GM23338 (cell line): ENCODE measurements around the gene LRCH4. TPM values are rescaled to one million over a fixed set of nuclear protein-coding genes. Genes with fewer than 3 reads are reported as not detected.

Source experiments
- ATAC-seq: fragments of 200-7000 bp; cut with Tn5 transposase; 3 replicates; pipeline ENCODE4 v1.9.1; 2020
- DNase-seq: peaks from one replicate; pipeline ENCODE4 v3.0.0-alpha.2; 2015; ENCODE audit warnings: low spot score
- H2AFZ ChIP-seq: fragments of 200-600 bp; sonication (generic); 2 replicates; pipeline ENCODE4 v1.8.0; 2016; ENCODE audit warnings: antibody characterized with exemption, mild to moderate bottlenecking, moderate library complexity
- H3F3A ChIP-seq: fragments of 200-600 bp; sonication (generic); replicated peaks from 2 replicates; pipeline ENCODE4 v1.8.0; 2017; ENCODE audit warnings: antibody characterized with exemption, mixed run types, low read depth
- H3K27ac ChIP-seq: fragments of 200-600 bp; sonication (generic); 2 replicates; pipeline ENCODE4 v1.6.1; 2016; ENCODE audit warnings: low read depth
- H3K27me3 ChIP-seq: fragments of 200-600 bp; sonication (generic); 2 replicates; pipeline ENCODE4 v1.8.0; 2016; ENCODE audit warnings: mild to moderate bottlenecking, mixed run types, moderate library complexity; ENCODE audit not compliant: insufficient read depth
- H3K36me3 ChIP-seq: fragments of 200-600 bp; sonication (generic); 2 replicates; pipeline ENCODE4 v1.8.0; 2016; ENCODE audit warnings: mild to moderate bottlenecking; ENCODE audit not compliant: insufficient read depth
- H3K4me1 ChIP-seq: fragments of 200-600 bp; sonication (generic); 2 replicates; pipeline ENCODE4 v1.8.0; 2016; ENCODE audit warnings: mild to moderate bottlenecking, moderate library complexity; ENCODE audit not compliant: insufficient read depth
- H3K4me2 ChIP-seq: fragments of 200-600 bp; sonication (generic); 2 replicates; pipeline ENCODE4 v1.7.1; 2017; ENCODE audit warnings: mixed run types
- H3K4me3 ChIP-seq: fragments of 200-600 bp; sonication (generic); 2 replicates; pipeline ENCODE4 v1.6.1; 2016; ENCODE audit warnings: mixed run types
- H3K79me2 ChIP-seq: fragments of 200-600 bp; sonication (generic); replicated peaks from 2 replicates; pipeline ENCODE4 v1.8.0; 2017; ENCODE audit warnings: mild to moderate bottlenecking; ENCODE audit not compliant: insufficient read depth
- H3K9me2 ChIP-seq: fragments of 200-600 bp; sonication (generic); 2 replicates; pipeline ENCODE4 v1.8.0; 2017; ENCODE audit not compliant: insufficient read depth
- H4K20me1 ChIP-seq: fragments of 200-600 bp; sonication (generic); replicated peaks from 2 replicates; pipeline ENCODE4 v1.8.0; 2017; ENCODE audit warnings: mild to moderate bottlenecking; ENCODE audit not compliant: insufficient read depth
- H3K27ac Mint-ChIP-seq: 2 replicates; pipeline ENCODE4 v1.8.0; 2020; ENCODE audit warnings: inconsistent platforms, mild to moderate bottlenecking, moderate library complexity, mixed read lengths
- H3K27me3 Mint-ChIP-seq: 3 replicates; pipeline ENCODE4 v1.8.0; 2022; ENCODE audit warnings: low read depth, mild to moderate bottlenecking, moderate library complexity, mixed read lengths, inconsistent platforms; ENCODE audit not compliant: insufficient read depth, poor library complexity
- H3K36me3 Mint-ChIP-seq: 3 replicates; pipeline ENCODE4 v1.8.0; 2021; ENCODE audit warnings: low read depth, mild to moderate bottlenecking, inconsistent platforms, moderate library complexity, mixed read lengths
- H3K4me1 Mint-ChIP-seq: 3 replicates; pipeline ENCODE4 v1.8.0; 2020; ENCODE audit warnings: mild to moderate bottlenecking, inconsistent platforms, mixed read lengths
- H3K4me3 Mint-ChIP-seq: 3 replicates; pipeline ENCODE4 v1.8.0; 2021; ENCODE audit warnings: moderate library complexity, mild to moderate bottlenecking, inconsistent platforms, mixed read lengths
- H3K9me3 Mint-ChIP-seq: 3 replicates; pipeline ENCODE4 v1.8.0; 2020; ENCODE audit warnings: moderate library complexity, mild to moderate bottlenecking, inconsistent platforms, mixed read lengths
- CTCF ChIP-seq, 2 experiments: fragments of 200-600 bp in 1 of 2; sonication (generic) in 1 of 2; conservative IDR thresholded peaks; 2 replicates each; pipeline versions ENCODE4 v1.5.1 to v1.6.1; 2016 to 2017; ENCODE audit warnings: antibody characterized with exemption in 2 of 2, low read depth in 2 of 2, mild to moderate bottlenecking in 2 of 2, moderate library complexity in 1 of 2
- ETS1 ChIP-seq: IDR thresholded peaks from 2 replicates; pipeline ENCODE4 v1.6.1; 2016; ENCODE audit warnings: antibody characterized with exemption
- EZH2 ChIP-seq: fragments of 200-600 bp; sonication (generic); IDR thresholded peaks from one replicate; pipeline ENCODE4 v1.8.0; 2017; ENCODE audit warnings: antibody characterized with exemption, mild to moderate bottlenecking, low read depth; ENCODE audit not compliant: unreplicated experiment
- EZH2phosphoT487 ChIP-seq: fragments of 200-600 bp; sonication (generic); IDR thresholded peaks from one replicate; pipeline ENCODE4 v1.8.1; 2018; ENCODE audit warnings: antibody characterized with exemption; ENCODE audit not compliant: unreplicated experiment
- JUNB ChIP-seq: IDR thresholded peaks from one replicate; pipeline ENCODE4 v1.6.1; 2016; ENCODE audit warnings: antibody characterized with exemption; ENCODE audit not compliant: unreplicated experiment
- NANOG ChIP-seq: IDR thresholded peaks from 2 replicates; pipeline ENCODE4 v1.6.1; 2016; ENCODE audit warnings: antibody characterized with exemption, borderline replicate concordance
- POLR2AphosphoS5 ChIP-seq: IDR thresholded peaks from 2 replicates; pipeline ENCODE4 v1.6.1; 2016; ENCODE audit warnings: antibody characterized with exemption, low read depth
- REST ChIP-seq: IDR thresholded peaks from one replicate; pipeline ENCODE4 v1.6.1; 2018; ENCODE audit warnings: antibody characterized with exemption; ENCODE audit not compliant: unreplicated experiment
- STAT1 ChIP-seq: IDR thresholded peaks from one replicate; pipeline ENCODE4 v1.6.1; 2016; ENCODE audit warnings: antibody characterized with exemption; ENCODE audit not compliant: unreplicated experiment
- ZNF114 ChIP-seq: fragments of 250-450 bp; sonication (Bioruptor Pico); IDR thresholded peaks from 2 replicates; pipeline ENCODE4 v1.5.0; 2020; ENCODE audit warnings: mild to moderate bottlenecking, moderate library complexity
- ZNF331 ChIP-seq: fragments of 250-450 bp; sonication (Bioruptor Pico); IDR thresholded peaks from 2 replicates; pipeline ENCODE4 v1.5.0; 2020; ENCODE audit warnings: low read depth, mild to moderate bottlenecking, moderate library complexity
- ZNF462 ChIP-seq: fragments of 250-450 bp; sonication (Bioruptor Pico); IDR thresholded peaks from 2 replicates; pipeline ENCODE4 v1.5.0; 2020; ENCODE audit warnings: mild to moderate bottlenecking, moderate library complexity
- polyA plus RNA-seq: library from polyadenylated mRNA; unstranded; fragments of >200 nt; fragmentation: Nextera tagmentation; extraction: Ambion mirVana; gene quantifications from 2 replicates; pipeline ENCODE4 v1.2.1, GENCODE V29; 2016
- total RNA-seq: library from RNA; depleted of rRNA; stranded (reverse); fragments of >200 nt; shearing (Covaris generic); gene quantifications from 2 replicates; pipeline ENCODE4 v1.2.3, GENCODE V29; 2014

LRCH4 gene
- total and polyA plus RNA-seq, 2 experiments from 2014 or later, result 21.4 to 51.0 TPM

GRCh38 chr7:100607111-100607510 lies 21.2 kb upstream of the LRCH4 start (continued):
- TF ChIP-seq REST, result no peak
- TF ChIP-seq ZNF331, result no peak
- no peak for TF ChIP-seq ETS1
- no peak for TF ChIP-seq EZH2
- no peak for TF ChIP-seq POLR2AphosphoS5

GRCh38 chr7:100606313-100606712 lies 20.4 kb upstream of the LRCH4 start:
- H3K27me3 ChIP-seq, result peaks cover 13% of the 10 kb centered on the region
- Mint-ChIP-seq H3K36me3 (peaks cover 10% of the 10 kb centered on the region; the same call in 2 of the 3 replicates), H3K4me3 (peak overlapping the region; percentile 86), H3K27me3 (peaks cover 32% of the 10 kb centered on the region), H3K9me3 (no peaks in the 10 kb centered on the region), H3K27ac (no peak overlapping the region), H3K4me1 (peaks cover 30% of the 10 kb centered on the region)
- ATAC-seq (no peak), DNase-seq (no peak)
- no peak overlapping the region for H3K27ac ChIP-seq
- H3K4me3 ChIP-seq, result peak overlapping the region; percentile 90; the same call in 1 of the 2 replicates
- H3K36me3 ChIP-seq, result no peaks in the 10 kb centered on the region
- H3F3A ChIP-seq, result peaks cover 8% of the 10 kb centered on the region; the same call in 1 of the 2 replicates
- peaks cover 24% of the 10 kb centered on the region for H3K4me1 ChIP-seq
- H3K9me2 ChIP-seq, result no peaks in the 10 kb centered on the region
- H4K20me1 ChIP-seq, result no peaks in the 10 kb centered on the region
- H2AFZ ChIP-seq, result no peak overlapping the region; the same call in 1 of the 2 replicates
- peak overlapping the region; percentile 99 for H3K4me2 ChIP-seq
- H3K79me2 ChIP-seq, result no peaks in the 10 kb centered on the region
- TF ChIP-seq JUNB (no peak), NANOG (no peak), STAT1 (no peak), POLR2AphosphoS5 (no peak), CTCF (conservative IDR thresholded peaks at IDR 0.05; ENCODE audit: low read depth in 2 of 2) (no peak), EZH2 (no peak), ZNF114 (CRISPR knock-in tag) (no peak), ZNF331 (no peak), EZH2phosphoT487 (no peak), ZNF462 (no peak)
